ENCODE measurements around the gene LIX1.
"Not testable (repeated sequence)": the region's sequence is repeated elsewhere in the genome, so short reads cannot be mapped to it uniquely, and the experiment has no call there.

Gene LIX1

GRCh38 chr5:97142521-97143254, at the start of gene LIX1:
Gene LIX1, minus strand, starts transcription at chr5:97142611. Its CDS starts 35 bp downstream, at chr5:97142576.
- Mint-ChIP-seq H3K36me3 (no peaks in the 10 kb centered on the region), H3K9me3 (no peaks in the 10 kb centered on the region), H3K27ac (no peak within 1 kb of the TSS), H3K4me1 (no peaks in the 10 kb centered on the region), H3K4me3 (no peak within 1 kb of the TSS)
- DNase-seq (ENCODE audit: low spot score in 2 of 2): no peak
- peak; percentile 72 for ATAC-seq

GRCh38 chr5:97191893-97192292, 49.5 kb upstream of the LIX1 start:
- Mint-ChIP-seq H3K4me3 (no peak overlapping the region), H3K36me3 (no peaks in the 10 kb centered on the region), H3K4me1 (peaks cover 5% of the 10 kb centered on the region), H3K9me3 (peaks cover 12% of the 10 kb centered on the region), H3K27ac (no peak overlapping the region)
- DNase-seq (ENCODE audit: low spot score in 2 of 2): no peak
- ATAC-seq: no peak

- not testable (repeated sequence) for H3K36me3 Mint-ChIP-seq; DNase-seq (ENCODE audit: low spot score in 2 of 2); H3K4me3 Mint-ChIP-seq; H3K4me1 Mint-ChIP-seq; ATAC-seq; H3K27ac Mint-ChIP-seq
- H3K9me3 Mint-ChIP-seq: peaks cover 12% of the 10 kb centered on the region
These were observed 47.1 kb upstream of the LIX1 start for GRCh38 chr5:97189523-97189922.

- DNase-seq (ENCODE audit: low spot score in 2 of 2) (no peak), ATAC-seq (no peak)
- H3K4me1 Mint-ChIP-seq: peaks cover 39% of the 10 kb centered on the region
- peak overlapping the region; percentile 77 for H3K4me3 Mint-ChIP-seq
- H3K9me3 Mint-ChIP-seq: no peaks in the 10 kb centered on the region
- H3K27ac Mint-ChIP-seq: peak overlapping the region; percentile 100
- H3K36me3 Mint-ChIP-seq: peaks cover 38% of the 10 kb centered on the region
These were observed 41.5 kb upstream of the LIX1 start for GRCh38 chr5:97183930-97184213.

GRCh38 chr5:97183100-97183929, 40.9 kb upstream of the LIX1 start, which contains the start of gene RIOK2:
Gene RIOK2, minus strand, starts transcription at chr5:97183247. Its CDS starts 56 bp downstream, at chr5:97183191.
- Mint-ChIP-seq H3K4me3 (peak within 1 kb of the TSS; percentile 77), H3K9me3 (no peaks in the 10 kb centered on the region), H3K4me1 (peaks cover 45% of the 10 kb centered on the region), H3K27ac (peak within 1 kb of the TSS; percentile 100), H3K36me3 (peaks cover 43% of the 10 kb centered on the region)
- ATAC-seq (peak; percentile 94), DNase-seq (ENCODE audit: low spot score in 2 of 2) (peak; percentile 76 to 96)

- peak overlapping the region; percentile 77 for H3K4me3 Mint-ChIP-seq
- peaks cover 47% of the 10 kb centered on the region for H3K4me1 Mint-ChIP-seq
- peaks cover 50% of the 10 kb centered on the region for H3K36me3 Mint-ChIP-seq
- DNase-seq (ENCODE audit: low spot score in 2 of 2) (no peak), ATAC-seq (peak; percentile 47)
- H3K27ac Mint-ChIP-seq: peak overlapping the region; percentile 100
- no peaks in the 10 kb centered on the region for H3K9me3 Mint-ChIP-seq
These were observed 40.2 kb upstream of the LIX1 start for GRCh38 chr5:97182571-97183099.

GRCh38 chr5:97181856-97182545, 39.6 kb upstream of the LIX1 start:
- peaks cover 56% of the 10 kb centered on the region for H3K36me3 Mint-ChIP-seq
- peak overlapping the region; percentile 100 for H3K27ac Mint-ChIP-seq
- DNase-seq (ENCODE audit: low spot score in 2 of 2): no peak
- no peak for ATAC-seq
- no peaks in the 10 kb centered on the region for H3K9me3 Mint-ChIP-seq
- peak overlapping the region; percentile 77 for H3K4me3 Mint-ChIP-seq
- peaks cover 47% of the 10 kb centered on the region for H3K4me1 Mint-ChIP-seq

- not testable (repeated sequence) for ATAC-seq; H3K4me3 Mint-ChIP-seq; H3K9me3 Mint-ChIP-seq; DNase-seq (ENCODE audit: low spot score in 2 of 2); H3K27ac Mint-ChIP-seq
- Mint-ChIP-seq H3K4me1 (peaks cover 43% of the 10 kb centered on the region), H3K36me3 (peaks cover 82% of the 10 kb centered on the region)
These were observed 37.0 kb upstream of the LIX1 start for GRCh38 chr5:97179457-97179856.

GRCh38 chr5:97172227-97172626, 29.8 kb upstream of the LIX1 start:
- H3K4me1 Mint-ChIP-seq: peaks cover 21% of the 10 kb centered on the region
- no peaks in the 10 kb centered on the region for H3K9me3 Mint-ChIP-seq
- H3K4me3 Mint-ChIP-seq: no peak overlapping the region
- ATAC-seq: peak; percentile 55
- peaks cover 100% of the 10 kb centered on the region for H3K36me3 Mint-ChIP-seq
- DNase-seq (ENCODE audit: low spot score in 2 of 2): no peak
- H3K27ac Mint-ChIP-seq: peak overlapping the region; percentile 53

- Mint-ChIP-seq H3K27ac (peak overlapping the region; percentile 53), H3K4me3 (no peak overlapping the region), H3K36me3 (peaks cover 100% of the 10 kb centered on the region), H3K4me1 (peaks cover 22% of the 10 kb centered on the region), H3K9me3 (no peaks in the 10 kb centered on the region)
- ATAC-seq (no peak), DNase-seq (ENCODE audit: low spot score in 2 of 2) (no peak)
These were observed 29.3 kb upstream of the LIX1 start for GRCh38 chr5:97171703-97172102.

- Mint-ChIP-seq H3K4me3 (peak overlapping the region; percentile 23), H3K27ac (peak overlapping the region; percentile 69), H3K9me3 (no peaks in the 10 kb centered on the region), H3K36me3 (peaks cover 99% of the 10 kb centered on the region), H3K4me1 (peaks cover 16% of the 10 kb centered on the region)
- ATAC-seq (peak; percentile 60), DNase-seq (ENCODE audit: low spot score in 2 of 2) (no peak)
These were observed 25.0 kb upstream of the LIX1 start for GRCh38 chr5:97167435-97167834.

GRCh38 chr5:97165726-97166125, 23.3 kb upstream of the LIX1 start:
- peak overlapping the region; percentile 84 for H3K27ac Mint-ChIP-seq
- H3K36me3 Mint-ChIP-seq: peaks cover 95% of the 10 kb centered on the region
- ATAC-seq (no peak), DNase-seq (ENCODE audit: low spot score in 2 of 2) (no peak)
- peaks cover 8% of the 10 kb centered on the region for H3K4me1 Mint-ChIP-seq
- no peak overlapping the region for H3K4me3 Mint-ChIP-seq
- no peaks in the 10 kb centered on the region for H3K9me3 Mint-ChIP-seq

GRCh38 chr5:97164846-97165245, 22.4 kb upstream of the LIX1 start:
- Mint-ChIP-seq H3K27ac (peak overlapping the region; percentile 84), H3K36me3 (peaks cover 93% of the 10 kb centered on the region), H3K9me3 (no peaks in the 10 kb centered on the region), H3K4me3 (no peak overlapping the region), H3K4me1 (peaks cover 8% of the 10 kb centered on the region)
- ATAC-seq: peak; percentile 87
- DNase-seq (ENCODE audit: low spot score in 2 of 2): no peak

GRCh38 chr5:97163790-97164285, 21.4 kb upstream of the LIX1 start:
- H3K4me1 Mint-ChIP-seq: peaks cover 8% of the 10 kb centered on the region
- no peak overlapping the region for H3K27ac Mint-ChIP-seq
- H3K36me3 Mint-ChIP-seq: peaks cover 83% of the 10 kb centered on the region
- H3K9me3 Mint-ChIP-seq: no peaks in the 10 kb centered on the region
- no peak overlapping the region for H3K4me3 Mint-ChIP-seq
- DNase-seq (ENCODE audit: low spot score in 2 of 2) (no peak), ATAC-seq (no peak)

- no peak overlapping the region for H3K27ac Mint-ChIP-seq
- ATAC-seq: no peak
- H3K4me3 Mint-ChIP-seq: no peak overlapping the region
These were observed 21.0 kb upstream of the LIX1 start for GRCh38 chr5:97163360-97163764.

More at GRCh38 chr5:97163360-97163764, 21.0 kb upstream of the LIX1 start:
- peaks cover 78% of the 10 kb centered on the region for H3K36me3 Mint-ChIP-seq
- peaks cover 1% of the 10 kb centered on the region for H3K9me3 Mint-ChIP-seq
- peaks cover 8% of the 10 kb centered on the region for H3K4me1 Mint-ChIP-seq
- no peak for DNase-seq (ENCODE audit: low spot score in 2 of 2)
